Esophagus (tissue), 2 donors: ENCODE data around the gene CLECL1. TPM values are rescaled to one million over a fixed set of nuclear protein-coding genes. Genes with fewer than 3 reads are reported as not detected.
"Not testable (repeated sequence)": the region's sequence is repeated elsewhere in the genome, so short reads cannot be mapped to it uniquely, and the experiment has no call there.

ENCODE experiments used
- H3K27ac ChIP-seq, 2 donors: one replicate each; pipeline ENCODE4 v1.5.1; 2013; ENCODE audit warnings: low read depth in 2 of 2, mild to moderate bottlenecking in 2 of 2, inconsistent platforms in 1 of 2, low read length in 1 of 2, moderate library complexity in 1 of 2
- H3K27me3 ChIP-seq, 2 donors: one replicate each; pipeline ENCODE4 v1.6.1; 2013; ENCODE audit warnings: low read length in 2 of 2, control low read depth in 1 of 2, mild to moderate bottlenecking in 1 of 2; ENCODE audit not compliant: insufficient read depth in 2 of 2, control insufficient read depth in 1 of 2
- H3K36me3 ChIP-seq, 2 donors: one replicate each; pipeline ENCODE4 v1.6.1; 2013; ENCODE audit warnings: low read length in 1 of 2; ENCODE audit not compliant: control insufficient read depth in 2 of 2, insufficient read depth in 2 of 2
- H3K4me1 ChIP-seq, 2 donors: one replicate each; pipeline ENCODE4 v1.6.1; 2013; ENCODE audit warnings: low read length in 1 of 2; ENCODE audit not compliant: control insufficient read depth in 2 of 2, insufficient read depth in 2 of 2
- H3K4me3 ChIP-seq, 2 donors: one replicate each; pipeline ENCODE4 v1.5.1; 2013; ENCODE audit warnings: low read length in 2 of 2, mild to moderate bottlenecking in 2 of 2, low read depth in 1 of 2, moderate library complexity in 1 of 2
- H3K9me3 ChIP-seq, 2 donors: one replicate each; pipeline ENCODE4 v1.6.1; 2013; ENCODE audit warnings: mild to moderate bottlenecking in 2 of 2, low read depth in 1 of 2, low read length in 1 of 2, moderate library complexity in 1 of 2; ENCODE audit not compliant: control insufficient read depth in 2 of 2, insufficient read depth in 1 of 2
- whole genome bisulfite sequencing, 2 donors: extraction: QIAGEN DNeasy Blood & Tissue Kit; methylation state at CpG; one replicate each; pipeline ENCODE4 v1.1.7; 2013; 5-methylcytosine and 5-hydroxymethylcytosine counted together
- polyA plus RNA-seq, 2 donors: library from polyadenylated mRNA; stranded (reverse); fragments of 200-250 nt; gene quantifications; one replicate each; pipeline ENCODE4 v1.2.3, GENCODE V29; 2013
- donor health status: healthy with polysubstance abuse.
- donor health status: Bipolar disorder and iron deficiency.

Gene CLECL1
- polyA plus RNA-seq, 2 donors = 0.25 TPM; not detected in 1

DNA sequence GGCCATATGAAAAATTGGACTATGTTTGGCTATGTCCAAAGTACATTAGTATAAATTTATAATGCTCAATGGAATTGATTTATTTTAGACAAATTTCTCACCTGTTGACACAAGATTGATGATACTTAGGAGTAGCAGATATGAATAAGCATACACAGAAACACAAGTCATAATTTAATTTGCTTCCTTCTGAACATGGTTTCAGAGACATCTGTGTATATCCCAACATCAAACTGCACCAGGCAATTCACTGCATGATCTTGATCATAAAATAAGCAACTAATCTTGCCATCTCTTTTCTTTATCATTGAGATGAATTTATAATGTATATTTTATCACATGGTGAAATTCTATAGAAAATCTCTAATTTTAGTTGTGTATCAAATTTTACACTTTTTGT, 3.8 kb downstream of the CLECL1 start:
- Histone ChIP-seq H3K27ac (no peak overlapping the region), H3K27me3 (no peaks in the 10 kb centered on the region), H3K9me3 (no peaks in the 10 kb centered on the region), H3K4me1 (no peaks in the 10 kb centered on the region), H3K4me3 (no peak overlapping the region), H3K36me3 (no peaks in the 10 kb centered on the region)

DNA sequence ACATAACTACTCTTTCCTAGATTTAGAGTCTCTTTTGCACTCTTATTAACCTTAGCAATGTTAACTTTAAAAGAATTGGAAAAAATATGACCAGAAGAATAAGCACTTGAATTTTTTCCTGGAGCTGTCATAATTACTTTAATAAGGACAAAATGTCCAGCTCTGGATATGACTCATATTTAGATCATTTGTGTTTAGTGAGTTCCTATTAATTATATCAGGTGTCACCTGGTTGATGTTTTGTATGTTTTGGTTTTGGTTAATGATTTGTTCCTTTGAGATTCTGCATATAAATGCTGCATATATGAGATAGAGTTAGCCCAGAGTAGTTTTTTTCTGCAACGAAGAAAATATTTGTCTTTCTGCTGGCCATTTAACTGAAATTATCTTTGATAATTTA, 5.1 kb downstream of the CLECL1 start:
- Histone ChIP-seq H3K36me3 (no peaks in the 10 kb centered on the region), H3K9me3 (no peaks in the 10 kb centered on the region), H3K27ac (no peak overlapping the region), H3K4me1 (no peaks in the 10 kb centered on the region), H3K27me3 (no peaks in the 10 kb centered on the region), H3K4me3 (no peak overlapping the region)
- WGBS, 2 donors = 68 to 88% methylated on average over 1 of the region's 1 CpG

DNA sequence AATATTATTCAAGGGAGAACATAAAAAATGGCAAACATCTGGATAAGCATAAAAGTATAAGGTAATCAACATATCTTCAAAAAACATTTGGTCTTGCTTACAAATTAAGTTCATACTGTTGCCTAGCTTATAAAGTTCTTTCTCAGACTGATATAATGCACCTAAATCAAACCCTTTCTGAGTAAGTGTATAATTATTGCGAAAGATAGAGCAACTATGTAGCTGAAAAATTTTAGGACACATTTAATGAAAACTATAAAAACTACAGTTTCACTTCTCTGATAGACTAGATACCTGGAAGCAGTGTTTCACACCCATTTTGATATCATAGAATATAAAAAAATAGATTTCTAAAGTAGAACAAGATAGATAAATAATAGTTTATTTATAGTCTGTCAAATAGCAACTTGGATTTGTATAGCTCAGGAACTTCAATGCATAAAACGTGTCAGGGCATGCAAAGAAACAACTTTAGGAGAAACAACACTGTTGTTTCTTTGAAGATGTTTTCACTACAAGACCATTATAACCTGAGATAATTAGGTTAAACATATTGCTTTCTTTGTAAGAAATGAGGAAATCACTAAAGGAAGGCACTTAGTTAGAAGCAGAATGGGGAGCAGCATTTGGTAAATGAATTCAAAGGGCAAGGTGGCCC, 7.6 kb downstream of the CLECL1 start:
- no peaks in the 10 kb centered on the region for H3K27me3 ChIP-seq
- no peaks in the 10 kb centered on the region for H3K4me1 ChIP-seq
- H3K27ac ChIP-seq = no peak overlapping the region
- no peaks in the 10 kb centered on the region for H3K36me3 ChIP-seq
- no peak overlapping the region for H3K4me3 ChIP-seq
- no peaks in the 10 kb centered on the region for H3K9me3 ChIP-seq
- WGBS, 2 donors = 65 to 73% methylated on average over 2 of the region's 2 CpGs

DNA sequence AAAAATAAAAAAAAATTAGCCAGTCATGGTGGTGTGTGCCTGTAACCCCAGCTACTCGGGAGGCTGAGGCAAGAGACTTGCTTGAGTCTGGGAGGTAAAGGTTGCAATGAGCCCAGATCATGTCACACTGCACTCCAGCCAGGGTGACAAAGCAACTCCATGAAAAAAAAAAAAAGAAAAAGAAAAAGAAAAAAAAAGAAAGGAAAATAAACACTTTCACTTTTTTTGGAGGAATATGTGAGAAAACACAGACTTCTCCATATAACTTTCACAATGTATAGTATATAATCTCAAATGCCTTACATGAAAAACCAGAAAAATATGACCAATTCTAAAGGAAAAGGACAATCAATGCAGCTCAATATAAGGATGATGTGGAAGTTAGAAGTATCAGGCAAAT, 8.9 kb downstream of the CLECL1 start:
- Histone ChIP-seq H3K27ac (no peak overlapping the region), H3K27me3 (no peaks in the 10 kb centered on the region), H3K9me3 (no peaks in the 10 kb centered on the region), H3K4me1 (no peaks in the 10 kb centered on the region), H3K4me3 (no peak overlapping the region), H3K36me3 (no peaks in the 10 kb centered on the region)
- 89 to 90% methylated on average over 1 of the region's 1 CpG for WGBS, 2 donors

DNA sequence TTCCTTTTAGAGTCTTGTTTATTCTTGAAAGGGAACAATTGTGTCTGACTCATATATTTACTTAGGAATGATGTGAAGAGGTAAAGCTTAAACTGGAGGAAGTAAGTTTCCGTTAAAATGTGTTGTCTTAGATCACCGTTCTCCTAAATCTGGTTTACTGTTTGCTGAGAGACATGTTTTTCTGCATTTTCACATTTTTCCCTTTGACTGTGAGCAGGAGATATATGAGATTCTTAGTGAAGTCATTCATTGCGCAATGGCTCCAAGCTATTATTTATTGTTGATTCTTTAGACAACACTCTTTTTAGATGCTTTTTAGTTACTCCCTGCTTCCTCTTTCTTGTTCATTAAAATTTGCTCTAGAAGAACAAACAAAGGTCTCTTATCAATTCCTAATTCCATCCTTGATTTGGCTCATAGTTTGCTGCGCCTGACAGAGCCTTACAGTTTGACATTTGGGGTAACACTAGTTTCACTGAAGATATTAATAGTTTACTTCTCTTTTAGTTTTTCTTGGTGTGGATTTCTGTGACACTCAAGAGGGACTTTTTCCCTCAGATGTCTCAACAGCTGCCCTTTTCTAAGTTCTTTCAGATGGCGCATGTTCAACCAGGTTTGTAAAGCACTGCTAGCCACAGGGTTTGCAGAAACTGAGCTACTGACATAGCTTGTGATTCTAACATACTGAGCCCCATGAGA, 11.4 kb downstream of the CLECL1 start:
- Histone ChIP-seq H3K27ac (no peak overlapping the region), H3K4me3 (no peak overlapping the region), H3K36me3 (no peaks in the 10 kb centered on the region), H3K4me1 (no peaks in the 10 kb centered on the region), H3K27me3 (no peaks in the 10 kb centered on the region), H3K9me3 (no peaks in the 10 kb centered on the region)
- WGBS, 2 donors = 54 to 57% methylated on average over 5 of the region's 5 CpGs

DNA sequence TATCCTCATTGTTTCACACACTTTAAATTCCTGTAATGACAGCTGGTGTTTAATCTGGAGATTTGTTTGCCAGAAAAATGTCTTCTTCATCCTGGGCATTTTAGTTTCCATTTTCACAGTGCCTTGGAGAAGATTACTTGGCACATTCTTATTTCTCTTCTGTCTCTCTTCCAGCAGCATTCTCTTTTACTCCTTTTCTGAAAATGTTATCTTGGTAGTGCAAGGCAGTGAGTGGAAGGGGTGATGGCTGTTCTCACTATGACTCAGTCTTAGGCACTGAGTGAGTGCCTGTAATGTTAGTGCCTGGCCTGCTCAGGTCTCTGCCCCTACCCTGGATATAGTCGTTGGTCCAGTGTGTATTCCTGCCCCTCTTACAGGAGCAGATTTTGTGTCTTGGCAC, 13.1 kb downstream of the CLECL1 start:
- Histone ChIP-seq H3K4me3 (no peak overlapping the region), H3K27me3 (no peaks in the 10 kb centered on the region), H3K36me3 (no peaks in the 10 kb centered on the region), H3K4me1 (no peaks in the 10 kb centered on the region), H3K27ac (no peak overlapping the region), H3K9me3 (no peaks in the 10 kb centered on the region)
- WGBS, 2 donors = 25 to 77% methylated on average over 1 of the region's 1 CpG

DNA sequence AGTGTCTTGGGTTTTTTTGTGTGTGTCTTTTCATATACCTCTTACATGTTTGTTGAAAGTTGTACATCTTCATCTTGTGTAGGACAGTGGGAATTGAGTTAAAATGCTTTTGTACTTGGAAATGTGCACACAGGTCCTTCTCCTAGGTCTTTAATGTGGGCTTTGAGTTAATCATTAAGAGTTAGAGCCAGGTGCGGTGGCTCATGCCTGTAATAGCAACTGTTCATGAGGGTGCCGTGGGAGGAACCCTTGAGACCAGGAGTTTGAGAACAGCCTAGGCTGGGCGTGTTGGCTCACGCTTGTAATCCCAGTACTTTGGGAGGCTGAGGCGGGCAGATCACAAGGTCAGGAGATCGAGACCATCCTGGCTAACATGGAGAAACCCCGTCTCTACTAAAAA, 13.9 kb downstream of the CLECL1 start:
- Histone ChIP-seq H3K27ac (no peak overlapping the region), H3K27me3 (no peaks in the 10 kb centered on the region), H3K4me1 (no peaks in the 10 kb centered on the region), H3K9me3 (no peaks in the 10 kb centered on the region), H3K4me3 (no peak overlapping the region), H3K36me3 (no peaks in the 10 kb centered on the region)
- WGBS, 2 donors = 87 to 95% methylated on average over 7 of the region's 7 CpGs

DNA sequence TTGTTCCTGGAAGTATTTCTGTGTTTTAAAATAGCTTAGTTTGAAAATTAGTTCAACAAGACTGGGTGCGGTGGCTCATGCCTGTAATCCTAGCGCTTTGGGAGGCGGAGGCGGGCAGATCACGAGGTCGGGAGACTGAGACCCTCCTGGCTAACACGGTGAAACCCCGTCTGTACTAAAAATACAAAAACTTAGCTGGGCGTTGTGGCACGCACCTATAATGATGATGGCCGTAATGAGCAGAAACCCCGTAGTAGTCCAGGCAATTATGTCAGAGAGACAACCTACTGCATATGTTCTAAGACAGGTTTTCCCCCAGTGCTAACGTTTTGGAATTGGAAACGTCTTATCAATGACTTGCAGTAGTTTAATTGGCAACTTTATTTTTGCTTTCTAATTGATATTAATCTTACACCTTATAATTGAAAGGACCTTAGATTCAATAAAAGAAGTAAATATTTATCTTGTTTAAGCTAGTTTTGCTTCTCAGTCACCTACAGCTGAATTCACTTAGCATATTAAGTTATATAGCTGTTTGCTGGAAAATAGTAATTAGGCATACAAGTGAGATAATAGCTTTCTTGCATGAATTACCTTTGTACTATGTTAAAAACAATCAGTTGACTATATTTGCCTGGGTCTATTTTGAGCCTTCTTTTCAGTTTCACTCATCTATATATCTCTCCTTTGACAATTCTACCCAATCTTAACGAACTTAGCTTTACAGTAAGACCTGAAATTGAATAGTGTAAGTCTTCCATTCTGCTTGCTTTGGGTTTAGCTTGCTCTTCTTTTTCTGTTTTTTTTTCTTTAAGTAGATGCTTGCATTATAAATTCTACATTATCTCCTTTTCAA, 15.6 kb downstream of the CLECL1 start:
- 92 to 93% methylated on average over 15 of the region's 15 CpGs for WGBS, 2 donors
- H3K27me3 ChIP-seq = no peaks in the 10 kb centered on the region
- H3K4me1 ChIP-seq = no peaks in the 10 kb centered on the region
- no peaks in the 10 kb centered on the region for H3K9me3 ChIP-seq
- no peak overlapping the region for H3K27ac ChIP-seq
- no peaks in the 10 kb centered on the region for H3K36me3 ChIP-seq
- no peak overlapping the region for H3K4me3 ChIP-seq

DNA sequence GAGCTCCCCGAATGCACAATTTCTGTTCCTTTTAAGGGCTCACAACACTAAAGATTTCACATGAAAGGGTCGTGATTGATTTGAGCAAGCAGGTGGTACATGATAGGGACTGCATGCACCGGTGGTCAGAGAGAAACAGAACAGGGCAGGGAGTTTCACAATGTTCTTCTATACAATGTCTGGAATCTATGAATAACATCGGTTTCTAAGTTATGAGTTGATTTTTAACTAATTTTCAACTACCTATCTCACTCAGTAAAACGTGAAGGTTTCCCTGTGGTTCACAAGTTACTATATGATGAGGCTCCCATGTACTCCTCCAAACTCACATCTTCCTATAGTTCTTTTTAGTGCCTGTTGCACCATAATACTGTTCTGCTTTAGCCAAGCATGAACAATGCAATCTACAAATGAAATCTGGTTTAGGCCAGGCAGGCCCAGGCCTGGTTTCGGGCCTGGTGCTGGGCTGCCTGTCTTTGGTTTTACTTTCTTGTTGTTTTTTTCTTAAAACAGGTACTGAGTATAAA, 19.8 kb downstream of the CLECL1 start:
- H3K9me3 ChIP-seq, H3K27me3 ChIP-seq, H3K4me3 ChIP-seq, H3K4me1 ChIP-seq, H3K27ac ChIP-seq, H3K36me3 ChIP-seq: not testable (repeated sequence)
- WGBS, 2 donors = 80 to 82% methylated on average over 6 of the region's 6 CpGs
